DOHH2 (cell line): ENCODE data around the gene TAX1BP3.

Experiments used
- CTCF ChIP-seq: fragments of 200-600 bp; sonication (generic); IDR thresholded peaks from one replicate; pipeline ENCODE4 v1.5.1; 2014; ENCODE audit warnings: antibody characterized with exemption, mild to moderate bottlenecking, low read depth, low read length; ENCODE audit not compliant: poor library complexity, severe bottlenecking
- EZH2phosphoT487 ChIP-seq: fragments of 200-600 bp; sonication (generic); IDR thresholded peaks from 2 replicates; pipeline ENCODE4 v1.6.1; 2017; ENCODE audit warnings: borderline replicate concordance, mild to moderate bottlenecking, antibody characterized with exemption, low read length, moderate library complexity, mixed read lengths

DNA sequence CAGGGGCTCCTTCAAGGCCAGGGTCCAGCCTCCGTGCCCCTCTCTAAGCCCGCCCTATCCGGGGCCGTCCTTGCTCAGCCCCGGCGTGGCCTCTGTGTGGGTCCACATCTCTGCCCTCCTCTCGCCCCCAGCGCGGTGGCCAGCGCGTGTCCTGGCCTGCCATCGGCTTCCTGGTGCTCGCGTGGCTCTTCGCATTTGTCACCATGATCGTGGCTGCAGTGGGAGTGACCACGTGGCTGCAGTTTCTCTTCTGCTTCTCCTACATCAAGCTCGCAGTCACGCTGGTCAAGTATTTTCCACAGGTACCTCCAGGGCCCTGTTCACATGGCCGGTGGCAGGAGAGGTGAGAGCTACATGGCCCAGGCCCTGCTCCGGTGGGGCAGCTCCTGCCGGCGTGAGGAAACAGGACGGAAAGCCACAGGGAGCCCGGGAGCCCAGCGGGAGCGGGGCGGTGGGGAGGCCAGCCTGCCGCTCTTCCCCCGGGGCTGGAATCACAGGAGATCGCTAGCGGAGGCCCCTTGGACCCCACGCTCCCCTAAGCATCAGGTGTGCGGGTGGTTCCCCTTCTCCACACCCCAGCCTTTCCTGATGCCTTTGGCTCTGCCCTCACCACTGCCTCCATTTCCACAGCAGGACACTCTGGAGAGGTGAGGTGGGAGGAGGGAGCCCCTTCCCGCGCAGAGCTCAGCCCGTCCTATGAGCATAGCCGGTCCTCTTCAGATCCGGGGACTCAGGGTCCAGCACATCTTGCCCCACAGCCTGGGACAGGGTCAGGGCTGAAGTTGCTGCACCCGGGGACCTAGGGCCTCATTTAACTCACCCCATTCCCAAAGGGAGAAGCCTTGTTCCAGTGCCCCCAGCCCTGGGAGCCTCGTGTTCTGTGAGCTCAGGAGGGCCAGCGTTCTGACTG is 10.2 kb downstream of the TAX1BP3 start:
- TF ChIP-seq CTCF (no peak), EZH2phosphoT487 (no peak)
